Fibroblast of mammary gland (primary cell): ENCODE data around the gene IL17B.

Experiments
- DNase-seq: peaks from one replicate; pipeline ENCODE4 v3.0.0-alpha.2; 2010; ENCODE audit warnings: low read depth
- H3K4me3 ChIP-seq: 2 replicates; pipeline ENCODE4 v1.5.1; 2011; ENCODE audit warnings: low read depth, mild to moderate bottlenecking, low read length, moderate library complexity; ENCODE audit not compliant: control insufficient read depth
- TF ChIP-seq, protein P1 (sequence below): conservative IDR thresholded peaks from 2 replicates; pipeline ENCODE4 v1.5.1; 2011; ENCODE audit warnings: low read depth, low read length, inconsistent platforms; ENCODE audit not compliant: control insufficient read depth, insufficient read depth

Gene IL17B

DNA sequence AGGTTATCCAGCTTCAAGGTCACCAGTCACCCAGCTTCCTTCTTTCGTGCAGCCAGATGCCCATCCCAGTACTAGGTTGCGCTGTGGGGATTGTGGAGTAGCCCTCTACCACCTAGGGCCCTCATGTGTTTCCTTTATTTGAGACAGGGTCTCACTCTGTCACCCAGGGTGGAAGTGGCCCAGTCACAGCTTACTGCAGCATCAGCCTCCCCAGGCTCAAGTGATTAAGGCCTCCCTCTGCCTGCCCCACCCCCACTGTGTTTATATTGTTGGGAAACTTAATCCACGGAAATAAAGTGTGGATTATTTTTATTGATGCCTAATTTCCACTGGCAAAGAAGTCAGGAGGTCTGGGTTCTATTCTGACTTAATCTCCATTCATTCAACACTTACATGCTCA lies 4.3 kb downstream of the IL17B start:
- no peak overlapping the region for H3K4me3 ChIP-seq
- DNase-seq, result no peak
- TF ChIP-seq, protein P1, sequence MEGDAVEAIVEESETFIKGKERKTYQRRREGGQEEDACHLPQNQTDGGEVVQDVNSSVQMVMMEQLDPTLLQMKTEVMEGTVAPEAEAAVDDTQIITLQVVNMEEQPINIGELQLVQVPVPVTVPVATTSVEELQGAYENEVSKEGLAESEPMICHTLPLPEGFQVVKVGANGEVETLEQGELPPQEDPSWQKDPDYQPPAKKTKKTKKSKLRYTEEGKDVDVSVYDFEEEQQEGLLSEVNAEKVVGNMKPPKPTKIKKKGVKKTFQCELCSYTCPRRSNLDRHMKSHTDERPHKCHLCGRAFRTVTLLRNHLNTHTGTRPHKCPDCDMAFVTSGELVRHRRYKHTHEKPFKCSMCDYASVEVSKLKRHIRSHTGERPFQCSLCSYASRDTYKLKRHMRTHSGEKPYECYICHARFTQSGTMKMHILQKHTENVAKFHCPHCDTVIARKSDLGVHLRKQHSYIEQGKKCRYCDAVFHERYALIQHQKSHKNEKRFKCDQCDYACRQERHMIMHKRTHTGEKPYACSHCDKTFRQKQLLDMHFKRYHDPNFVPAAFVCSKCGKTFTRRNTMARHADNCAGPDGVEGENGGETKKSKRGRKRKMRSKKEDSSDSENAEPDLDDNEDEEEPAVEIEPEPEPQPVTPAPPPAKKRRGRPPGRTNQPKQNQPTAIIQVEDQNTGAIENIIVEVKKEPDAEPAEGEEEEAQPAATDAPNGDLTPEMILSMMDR, result no peak

DNA sequence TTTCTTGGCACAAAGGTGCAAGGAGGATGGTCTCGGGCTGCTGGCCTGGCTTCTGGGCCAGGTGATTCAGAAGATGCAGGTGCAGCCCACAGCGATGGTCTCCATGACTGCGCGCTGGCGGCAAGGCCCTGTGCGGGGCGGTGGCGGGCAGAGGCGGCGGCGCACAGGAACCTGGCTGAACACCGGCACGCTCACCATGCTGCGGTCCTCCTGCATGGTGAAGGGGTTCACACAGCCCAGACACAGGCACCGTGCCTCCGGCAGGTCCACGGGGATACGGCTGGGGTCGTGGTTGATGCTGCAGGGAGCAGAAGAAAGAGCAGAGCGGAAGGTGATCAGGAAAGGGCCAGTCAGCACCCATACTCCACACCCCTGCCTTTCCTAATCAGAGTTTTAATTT lies 4.8 kb downstream of the IL17B start:
- DNase-seq, result no peak
- TF ChIP-seq, protein P1, result no peak
- H3K4me3 ChIP-seq, result no peak overlapping the region

DNA sequence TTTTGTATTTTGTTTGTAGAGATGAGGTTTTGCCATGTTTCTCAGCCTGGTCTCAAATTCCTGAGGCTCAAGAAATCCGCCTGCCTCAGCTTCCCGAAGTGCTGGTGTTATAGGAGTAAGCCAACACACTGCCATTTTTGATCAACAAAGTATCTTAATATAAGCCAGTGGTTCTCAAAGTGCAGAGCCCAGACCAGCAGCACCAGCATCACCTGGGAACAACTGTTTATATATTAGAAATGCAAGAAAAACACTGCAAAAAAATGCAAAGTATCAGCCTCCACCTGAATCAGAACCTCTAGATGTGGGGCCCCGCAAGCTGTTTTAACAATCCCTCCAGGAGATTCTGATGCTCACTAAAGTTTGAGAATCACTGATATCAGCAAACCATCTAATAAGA lies 6.2 kb downstream of the IL17B start:
- DNase-seq, result no peak
- no peak overlapping the region for H3K4me3 ChIP-seq
- TF ChIP-seq, protein P1, result no peak

- no peak for DNase-seq
- no peak overlapping the region for H3K4me3 ChIP-seq
- TF ChIP-seq, protein P1, result no peak
Observed at GRCh38 chr5:149372076-149372795, 6.9 kb downstream of the IL17B start.

DNA sequence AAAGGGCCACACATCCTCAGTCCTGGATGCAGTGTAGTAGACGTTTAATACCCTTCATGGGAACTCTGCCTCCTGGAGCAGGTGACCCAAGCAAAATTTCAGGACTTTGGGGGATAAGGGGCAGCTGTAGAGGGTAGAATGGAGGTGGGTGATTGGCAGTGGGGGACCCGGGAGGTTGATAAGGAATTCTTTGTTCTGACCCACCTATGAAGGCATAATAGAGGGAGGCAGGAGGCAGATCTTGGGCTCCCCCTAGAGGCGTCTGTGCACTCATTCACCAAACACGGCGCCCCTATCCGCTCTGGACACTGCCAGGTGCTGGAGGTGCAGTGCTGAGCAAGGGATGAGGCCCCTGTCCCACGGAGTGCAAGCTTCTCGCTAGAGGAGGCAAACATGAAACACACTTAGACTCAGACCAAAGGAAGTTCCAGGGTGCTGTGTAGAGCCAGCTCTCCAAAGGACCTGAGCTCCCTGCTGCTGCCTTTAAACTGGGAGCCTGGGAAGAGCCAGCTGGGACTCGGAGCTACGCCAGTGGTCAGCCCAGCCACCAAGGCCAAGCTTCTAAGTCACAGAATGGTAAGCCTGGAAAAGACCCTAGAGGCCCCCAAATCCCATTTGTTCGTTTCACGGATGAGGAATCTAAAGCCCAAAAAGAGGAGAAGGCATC lies 7.7 kb downstream of the IL17B start:
- H3K4me3 ChIP-seq, result no peak overlapping the region
- DNase-seq, result peak; percentile 51
- TF ChIP-seq, protein P1, result peak; percentile 80

DNA sequence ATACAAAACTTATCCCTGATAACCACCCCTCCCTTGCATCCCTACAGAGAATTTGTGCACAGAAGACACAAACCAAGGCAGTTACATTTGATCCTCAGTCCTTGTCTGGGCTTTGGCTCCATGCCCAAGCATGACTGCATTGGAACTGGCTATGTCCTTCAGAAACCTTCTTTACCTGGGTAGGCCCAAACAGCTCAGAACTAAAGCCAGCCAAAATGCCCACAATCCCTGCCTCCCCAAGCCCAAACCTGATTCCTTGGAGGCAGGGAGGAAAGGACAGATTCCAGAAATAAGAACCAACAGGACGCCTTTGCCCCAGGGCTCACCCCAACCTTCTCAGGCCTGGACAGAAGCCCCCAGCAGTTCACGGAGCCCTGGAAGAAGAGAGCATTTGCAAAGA lies 8.2 kb downstream of the IL17B start:
- no peak for DNase-seq
- TF ChIP-seq, protein P1, result no peak

More for the DNA sequence above, 8.2 kb downstream of the IL17B start:
- H3K4me3 ChIP-seq, result no peak overlapping the region
